ENCODE results near the gene SPTSSB.
A peak's percentile ranks its signal among the peaks of the same experiment; 100 is the strongest.

The SPTSSB gene

GRCh38 chr3:161392853-161393252 is 21.5 kb upstream of the SPTSSB start:
- no peak for DNase-seq

- no peak for DNase-seq
Measured at GRCh38 chr3:161390200-161390599, 18.9 kb upstream of the SPTSSB start.

- no peak for DNase-seq
Measured at GRCh38 chr3:161389445-161390035, 18.2 kb upstream of the SPTSSB start.

- DNase-seq, result no peak
Measured at GRCh38 chr3:161388855-161389254, 17.5 kb upstream of the SPTSSB start.

GRCh38 chr3:161386991-161387770 is 15.9 kb upstream of the SPTSSB start:
- no peak for DNase-seq

GRCh38 chr3:161372321-161373260 is 1.3 kb upstream of the SPTSSB start:
- DNase-seq, result peak; percentile 73

GRCh38 chr3:161369531-161369930 is 1.8 kb downstream of the SPTSSB start:
- DNase-seq, result no peak

GRCh38 chr3:161366094-161366493 is 5.2 kb downstream of the SPTSSB start:
- DNase-seq, result no peak

GRCh38 chr3:161358488-161358887 is 12.8 kb downstream of the SPTSSB start:
- no peak for DNase-seq

- no peak for DNase-seq
Measured at GRCh38 chr3:161356287-161356686, 15.0 kb downstream of the SPTSSB start.

- DNase-seq, result no peak
Measured at GRCh38 chr3:161355508-161355907, 15.8 kb downstream of the SPTSSB start.

GRCh38 chr3:161354554-161354953 is 16.8 kb downstream of the SPTSSB start:
- no peak for DNase-seq

- DNase-seq, result no peak
Measured at GRCh38 chr3:161351330-161351729, 20.0 kb downstream of the SPTSSB start.

GRCh38 chr3:161350916-161351315 is 20.4 kb downstream of the SPTSSB start:
- DNase-seq, result no peak

- no peak for DNase-seq
Measured at GRCh38 chr3:161349529-161350312, 21.6 kb downstream of the SPTSSB start.

GRCh38 chr3:161348796-161349400 is 22.4 kb downstream of the SPTSSB start:
- no peak for DNase-seq

GRCh38 chr3:161347726-161348125 is 23.6 kb downstream of the SPTSSB start:
- DNase-seq, result no peak

- no peak for DNase-seq
Measured at GRCh38 chr3:161345023-161345422, 26.3 kb downstream of the SPTSSB start.

- DNase-seq, result no peak
Measured at GRCh38 chr3:161343986-161344385, 27.3 kb downstream of the SPTSSB start.

- DNase-seq, result no peak
Measured at GRCh38 chr3:161343540-161343939, 27.8 kb downstream of the SPTSSB start.

GRCh38 chr3:161342629-161343028 is 28.7 kb downstream of the SPTSSB start:
- DNase-seq, result no peak

Data from right kidney (tissue), 1 donor.